Nephron (organoid): ENCODE results near the gene RNF113B.

Experiments used
- H3K27ac Mint-ChIP-seq, 3 experiments: 2 replicates each; pipeline ENCODE4 v1.8.0; 2020; ENCODE audit warnings: mixed read lengths in 3 of 3, mild to moderate bottlenecking in 2 of 3, moderate library complexity in 1 of 3
- H3K27me3 Mint-ChIP-seq: 2 replicates; pipeline ENCODE4 v1.8.0; 2021; ENCODE audit warnings: low read depth, mild to moderate bottlenecking, moderate library complexity, mixed read lengths
- H3K36me3 Mint-ChIP-seq: 2 replicates; pipeline ENCODE4 v1.8.0; 2020; ENCODE audit warnings: low read depth, mixed read lengths
- H3K4me1 Mint-ChIP-seq: 2 replicates; pipeline ENCODE4 v1.8.0; 2020; ENCODE audit warnings: mixed read lengths
- H3K4me3 Mint-ChIP-seq, 3 experiments: 2 replicates each; pipeline ENCODE4 v1.8.0; 2020; ENCODE audit warnings: mild to moderate bottlenecking in 3 of 3, mixed read lengths in 3 of 3, moderate library complexity in 2 of 3
- H3K9me3 Mint-ChIP-seq: 2 replicates; pipeline ENCODE4 v1.8.0; 2020; ENCODE audit warnings: mixed read lengths
- CTCF ChIP-seq, 3 experiments: fragments of 200-600 bp; sonication (generic); IDR thresholded peaks; one replicate each; pipeline ENCODE4 v1.5.0; 2021; ENCODE audit warnings: antibody characterized with exemption in 3 of 3; ENCODE audit not compliant: unreplicated experiment in 3 of 3

RNF113B gene

GRCh38 chr13:98188544-98189166 is 11.6 kb upstream of the RNF113B start:
- no peak for TF ChIP-seq CTCF (IDR thresholded peaks at IDR 0.05; ENCODE audit: unreplicated experiment in 3 of 3)
- no peaks in the 10 kb centered on the region for H3K9me3 Mint-ChIP-seq
- peak overlapping the region; percentile 72 to 90 (median 78) for H3K27ac Mint-ChIP-seq
- no peak overlapping the region for H3K4me3 Mint-ChIP-seq
- H3K4me1 Mint-ChIP-seq = peaks cover 61% of the 10 kb centered on the region
- H3K27me3 Mint-ChIP-seq = no peaks in the 10 kb centered on the region
- peaks cover 4% of the 10 kb centered on the region for H3K36me3 Mint-ChIP-seq

- no peak for TF ChIP-seq CTCF (IDR thresholded peaks at IDR 0.05; ENCODE audit: unreplicated experiment in 3 of 3)
- no peaks in the 10 kb centered on the region for H3K9me3 Mint-ChIP-seq
- H3K4me3 Mint-ChIP-seq = no peak overlapping the region
- H3K27me3 Mint-ChIP-seq = no peaks in the 10 kb centered on the region
- peaks cover 61% of the 10 kb centered on the region for H3K4me1 Mint-ChIP-seq
- peak overlapping the region; percentile 72 to 90 (median 78) for H3K27ac Mint-ChIP-seq
- peaks cover 4% of the 10 kb centered on the region for H3K36me3 Mint-ChIP-seq
Measured at GRCh38 chr13:98187965-98188261, 10.8 kb upstream of the RNF113B start.

GRCh38 chr13:98187155-98187964 is 10.3 kb upstream of the RNF113B start:
- Mint-ChIP-seq H3K4me3 (peak overlapping the region in 1 of 3 experiments; percentile 34), H3K4me1 (peaks cover 62% of the 10 kb centered on the region), H3K27ac (peak overlapping the region; percentile 72 to 90 (median 78)), H3K36me3 (peaks cover 4% of the 10 kb centered on the region), H3K9me3 (no peaks in the 10 kb centered on the region), H3K27me3 (no peaks in the 10 kb centered on the region)
- TF ChIP-seq CTCF (IDR thresholded peaks at IDR 0.05; ENCODE audit: unreplicated experiment in 3 of 3) = no peak

GRCh38 chr13:98184792-98185191 is 7.7 kb upstream of the RNF113B start:
- TF ChIP-seq CTCF (IDR thresholded peaks at IDR 0.05; ENCODE audit: unreplicated experiment in 3 of 3) = no peak
- peaks cover 19% of the 10 kb centered on the region for H3K36me3 Mint-ChIP-seq
- H3K27me3 Mint-ChIP-seq = no peaks in the 10 kb centered on the region
- H3K4me1 Mint-ChIP-seq = peaks cover 67% of the 10 kb centered on the region
- H3K4me3 Mint-ChIP-seq = no peak overlapping the region
- peaks cover 5% of the 10 kb centered on the region for H3K9me3 Mint-ChIP-seq
- H3K27ac Mint-ChIP-seq = peak overlapping the region; percentile 44 to 88 (median 66)

GRCh38 chr13:98182589-98182988 is 5.5 kb upstream of the RNF113B start:
- peak overlapping the region; percentile 44 to 64 (median 57) for H3K27ac Mint-ChIP-seq
- H3K4me3 Mint-ChIP-seq = no peak overlapping the region
- peaks cover 62% of the 10 kb centered on the region for H3K4me1 Mint-ChIP-seq
- H3K9me3 Mint-ChIP-seq = peaks cover 9% of the 10 kb centered on the region
- H3K27me3 Mint-ChIP-seq = no peaks in the 10 kb centered on the region
- no peak for TF ChIP-seq CTCF (IDR thresholded peaks at IDR 0.05; ENCODE audit: unreplicated experiment in 3 of 3)
- H3K36me3 Mint-ChIP-seq = peaks cover 35% of the 10 kb centered on the region
